GM18873 (cell line): ENCODE measurements around the gene HECTD4.
"Not testable (repeated sequence)": the region's sequence is repeated elsewhere in the genome, so short reads cannot be mapped to it uniquely, and the experiment has no call there.

Source experiments
- ATAC-seq: cut with Tn5 transposase; IDR thresholded peaks from one replicate; pipeline ENCODE4 v1.9.1; 2021; ENCODE audit warnings: mild to moderate bottlenecking, moderate library complexity, moderate number of reproducible peaks; ENCODE audit not compliant: unreplicated experiment, low FRiP score

The HECTD4 gene

GRCh38 chr12:112354399-112354798 lies 27.8 kb downstream of the HECTD4 start:
- no peak for ATAC-seq

- ATAC-seq: no peak
Observed at GRCh38 chr12:112353393-112353792, 28.8 kb downstream of the HECTD4 start.

- no peak for ATAC-seq
Observed at GRCh38 chr12:112352921-112353320, 29.3 kb downstream of the HECTD4 start.

GRCh38 chr12:112350593-112351592 lies 31.3 kb downstream of the HECTD4 start:
- ATAC-seq: no peak

GRCh38 chr12:112349431-112349830 lies 32.8 kb downstream of the HECTD4 start:
- ATAC-seq: no peak

GRCh38 chr12:112348926-112349325 lies 33.3 kb downstream of the HECTD4 start:
- ATAC-seq: not testable (repeated sequence)

GRCh38 chr12:112347581-112347982 lies 34.6 kb downstream of the HECTD4 start:
- ATAC-seq: no peak

- ATAC-seq: no peak
Observed at GRCh38 chr12:112346194-112346593, 36.0 kb downstream of the HECTD4 start.

GRCh38 chr12:112344220-112344619 lies 38.0 kb downstream of the HECTD4 start:
- ATAC-seq: no peak

- no peak for ATAC-seq
Observed at GRCh38 chr12:112342587-112342986, 39.6 kb downstream of the HECTD4 start.

GRCh38 chr12:112341046-112341825 lies 41.0 kb downstream of the HECTD4 start:
- ATAC-seq: no peak

- no peak for ATAC-seq
Observed at GRCh38 chr12:112340230-112340629, 42.0 kb downstream of the HECTD4 start.

GRCh38 chr12:112334999-112335398 lies 47.2 kb downstream of the HECTD4 start:
- not testable (repeated sequence) for ATAC-seq

GRCh38 chr12:112333019-112333418 lies 49.2 kb downstream of the HECTD4 start:
- ATAC-seq: no peak

GRCh38 chr12:112331886-112332285 lies 50.3 kb downstream of the HECTD4 start:
- ATAC-seq: no peak

GRCh38 chr12:112330706-112331105 lies 51.5 kb downstream of the HECTD4 start:
- no peak for ATAC-seq

GRCh38 chr12:112328456-112329124 lies 53.6 kb downstream of the HECTD4 start:
- ATAC-seq: no peak

GRCh38 chr12:112327209-112327938 lies 54.9 kb downstream of the HECTD4 start:
- ATAC-seq: no peak

- ATAC-seq: no peak
Observed at GRCh38 chr12:112325622-112326207, 56.5 kb downstream of the HECTD4 start.

GRCh38 chr12:112325157-112325556 lies 57.1 kb downstream of the HECTD4 start:
- no peak for ATAC-seq
